H9 (cell line): ENCODE results near the gene ALDH9A1. TPM values are rescaled to one million over a fixed set of nuclear protein-coding genes. Genes with fewer than 3 reads are reported as not detected.

Experiments used
- DNase-seq: peaks from one replicate; pipeline ENCODE4 v3.0.0-alpha.2; 2017
- H2AFZ ChIP-seq: one replicate; pipeline ENCODE4 v1.6.1; 2013; ENCODE audit warnings: mild to moderate bottlenecking, low read length, control low read depth, moderate library complexity
- H2AK5ac ChIP-seq: 2 replicates; pipeline ENCODE4 v1.6.1; 2013; ENCODE audit warnings: low read length, control low read depth, mixed read lengths; ENCODE audit not compliant: insufficient read length
- H2BK120ac ChIP-seq: one replicate; pipeline ENCODE4 v1.6.1; 2013; ENCODE audit warnings: low read depth, mild to moderate bottlenecking, low read length, control low read depth, inconsistent platforms; ENCODE audit not compliant: poor library complexity, severe bottlenecking
- H2BK12ac ChIP-seq: 2 replicates; pipeline ENCODE4 v1.6.1; 2013; ENCODE audit warnings: low read length, control low read depth, mixed read lengths, low read depth; ENCODE audit not compliant: insufficient read length
- H2BK15ac ChIP-seq: 2 replicates; pipeline ENCODE4 v1.6.1; 2013; ENCODE audit warnings: low read depth, low read length, control low read depth
- H2BK20ac ChIP-seq: one replicate; pipeline ENCODE4 v1.6.1; 2013; ENCODE audit warnings: low read depth, mild to moderate bottlenecking, low read length, control low read depth, inconsistent platforms; ENCODE audit not compliant: poor library complexity, severe bottlenecking
- H2BK5ac ChIP-seq: 2 replicates; pipeline ENCODE4 v1.6.1; 2013; ENCODE audit warnings: low read length, control low read depth, mixed read lengths; ENCODE audit not compliant: insufficient read length
- H3K14ac ChIP-seq: 2 replicates; pipeline ENCODE4 v1.6.1; 2013; ENCODE audit warnings: low read length, control low read depth; ENCODE audit not compliant: insufficient read depth
- H3K18ac ChIP-seq: 2 replicates; pipeline ENCODE4 v1.6.1; 2013; ENCODE audit warnings: low read depth, mild to moderate bottlenecking, mixed read lengths, low read length, control low read depth; ENCODE audit not compliant: insufficient read length
- H3K23ac ChIP-seq: 2 replicates; pipeline ENCODE4 v1.6.1; 2013; ENCODE audit warnings: low read length, control low read depth, mixed read lengths, low read depth; ENCODE audit not compliant: insufficient read length
- H3K23me2 ChIP-seq: 2 replicates; pipeline ENCODE4 v1.6.1; 2013; ENCODE audit warnings: low read depth, mild to moderate bottlenecking, mixed read lengths, low read length, control low read depth; ENCODE audit not compliant: insufficient read length, poor library complexity, severe bottlenecking
- H3K27ac ChIP-seq: 2 replicates; pipeline ENCODE4 v1.5.1; 2013; ENCODE audit warnings: low read length, control low read depth, mixed read lengths, low read depth; ENCODE audit not compliant: insufficient read length
- H3K27me3 ChIP-seq: 2 replicates; pipeline ENCODE4 v1.6.1; 2013; ENCODE audit warnings: low read length, control low read depth, inconsistent platforms; ENCODE audit not compliant: insufficient read depth
- H3K4ac ChIP-seq: 2 replicates; pipeline ENCODE4 v1.6.1; 2013; ENCODE audit warnings: low read depth, mild to moderate bottlenecking, control low read depth, inconsistent platforms, low read length, moderate library complexity
- H3K4me1 ChIP-seq: 2 replicates; pipeline ENCODE4 v1.6.1; 2013; ENCODE audit warnings: low read length, control low read depth, inconsistent platforms; ENCODE audit not compliant: insufficient read depth
- H3K4me2 ChIP-seq: 2 replicates; pipeline ENCODE4 v1.6.1; 2013; ENCODE audit warnings: low read length, control low read depth, mixed read lengths; ENCODE audit not compliant: insufficient read length, insufficient read depth
- H3K56ac ChIP-seq: 2 replicates; pipeline ENCODE4 v1.6.1; 2013; ENCODE audit warnings: low read depth, mild to moderate bottlenecking, mixed read lengths, low read length, control low read depth; ENCODE audit not compliant: insufficient read length
- H3K79me1 ChIP-seq: 2 replicates; pipeline ENCODE4 v1.6.1; 2013; ENCODE audit warnings: low read depth, mild to moderate bottlenecking, moderate library complexity, low read length, control low read depth, inconsistent platforms; ENCODE audit not compliant: insufficient read depth, poor library complexity, severe bottlenecking
- H3K79me2 ChIP-seq: 2 replicates; pipeline ENCODE4 v1.6.1; 2013; ENCODE audit warnings: low read length, control low read depth, inconsistent platforms; ENCODE audit not compliant: insufficient read depth
- H3K9ac ChIP-seq: 2 replicates; pipeline ENCODE4 v1.6.1; 2013; ENCODE audit warnings: low read length, control low read depth, mixed read lengths; ENCODE audit not compliant: insufficient read length; ENCODE audit errors: extremely low read depth
- H3K9me3 ChIP-seq: one replicate; pipeline ENCODE4 v1.6.1; 2013; ENCODE audit warnings: low read depth, low read length, inconsistent platforms; ENCODE audit not compliant: control insufficient read depth
- H3T11ph ChIP-seq: one replicate; pipeline ENCODE4 v1.6.1; 2013; ENCODE audit warnings: mild to moderate bottlenecking, low read length, control low read depth, inconsistent platforms
- H4K20me1 ChIP-seq: one replicate; pipeline ENCODE4 v1.6.1; 2013; ENCODE audit not compliant: control insufficient read depth, insufficient read length, insufficient read depth
- H4K5ac ChIP-seq: 2 replicates; pipeline ENCODE4 v1.6.1; 2013; ENCODE audit warnings: low read depth, mild to moderate bottlenecking, mixed read lengths, low read length, control low read depth; ENCODE audit not compliant: insufficient read length
- H4K8ac ChIP-seq: replicated peaks from 2 replicates; pipeline ENCODE4 v1.6.1; 2013; ENCODE audit warnings: low read length, control low read depth, mixed read lengths, low read depth; ENCODE audit not compliant: insufficient read length
- H4K91ac ChIP-seq: 2 replicates; pipeline ENCODE4 v1.6.1; 2013; ENCODE audit warnings: low read depth, mild to moderate bottlenecking, moderate library complexity, mixed read lengths, low read length, control low read depth; ENCODE audit not compliant: insufficient read length
- H3K27ac Mint-ChIP-seq, 3 experiments: 2 replicates in 2 of 3; 3 replicates in 1 of 3; pipeline ENCODE4 v1.8.0; 2020 to 2021; ENCODE audit warnings: mixed read lengths in 3 of 3, mild to moderate bottlenecking in 1 of 3, moderate library complexity in 1 of 3
- H3K27me3 Mint-ChIP-seq: 2 replicates; pipeline ENCODE4 v1.8.0; 2021; ENCODE audit warnings: low read depth, mild to moderate bottlenecking, moderate library complexity, mixed read lengths
- H3K36me3 Mint-ChIP-seq, 3 experiments: 2 replicates in 2 of 3; 3 replicates in 1 of 3; pipeline ENCODE4 v1.8.0; 2020 to 2021; ENCODE audit warnings: low read depth in 3 of 3, mixed read lengths in 3 of 3; ENCODE audit not compliant: insufficient read depth in 1 of 3
- H3K4me1 Mint-ChIP-seq, 2 experiments: 2 replicates each; pipeline ENCODE4 v1.8.0; 2020; ENCODE audit warnings: mixed read lengths in 2 of 2
- H3K4me3 Mint-ChIP-seq, 2 experiments: 2 replicates in 1 of 2; 3 replicates in 1 of 2; pipeline ENCODE4 v1.8.0; 2020 to 2021; ENCODE audit warnings: mild to moderate bottlenecking in 2 of 2, mixed read lengths in 2 of 2, moderate library complexity in 1 of 2
- H3K9me3 Mint-ChIP-seq, 2 experiments: 2 replicates in 1 of 2; 3 replicates in 1 of 2; pipeline ENCODE4 v1.8.0; 2020; ENCODE audit warnings: mild to moderate bottlenecking in 2 of 2, mixed read lengths in 2 of 2, moderate library complexity in 1 of 2
- CTCF ChIP-seq: fragments of 200-600 bp; sonication (generic); conservative IDR thresholded peaks from 3 replicates; pipeline ENCODE4 v1.8.0; 2021; ENCODE audit warnings: antibody characterized with exemption, mild to moderate bottlenecking
- WGBS: extraction: QIAGEN DNeasy Blood & Tissue Kit; methylation state at CpG from one replicate; pipeline ENCODE4 v1.1.7; 2013; ENCODE audit warnings: missing lambda C conversion rate, low lambda C conversion rate, mixed read lengths; ENCODE audit not compliant: insufficient read length; ENCODE audit errors: extremely low coverage; 5-methylcytosine and 5-hydroxymethylcytosine counted together
- total RNA-seq: library from RNA; stranded (reverse); gene quantifications from 2 replicates; pipeline ENCODE4 v1.2.1, GENCODE V29; 2021

Gene ALDH9A1
- total RNA-seq, 1 experiment from 2014 or later: 55.0 TPM

GRCh38 chr1:165695031-165695430 is 3.3 kb downstream of the ALDH9A1 start:
- WGBS: no CpG with 5 or more reads among the region's 7 CpGs
- no peaks in the 10 kb centered on the region for H3K27me3 Mint-ChIP-seq
- Histone ChIP-seq H3K79me1 (no peaks in the 10 kb centered on the region), H3K56ac (no peak overlapping the region), H3K9ac (no peak overlapping the region), H2BK20ac (no peak overlapping the region), H3K14ac (no peak overlapping the region), H3K23ac (no peak overlapping the region), H2BK15ac (no peak overlapping the region), H4K8ac (no peak overlapping the region), H3K23me2 (no peaks in the 10 kb centered on the region), H4K20me1 (no peaks in the 10 kb centered on the region), H3K4ac (no peak overlapping the region), H3K4me1 (no peaks in the 10 kb centered on the region), H3K27ac (no peak overlapping the region), H3K4me2 (no peak overlapping the region), H2BK5ac (no peak overlapping the region), H3K18ac (no peak overlapping the region), H2BK120ac (no peak overlapping the region), H3K27me3 (no peaks in the 10 kb centered on the region), H3K9me3 (no peaks in the 10 kb centered on the region), H4K5ac (no peak overlapping the region), H2AFZ (no peak overlapping the region), H2BK12ac (no peak overlapping the region), H3K79me2 (peaks cover 5% of the 10 kb centered on the region; the same call in 1 of the 2 replicates), H3T11ph (no peak overlapping the region), H2AK5ac (no peak overlapping the region), H4K91ac (no peak overlapping the region)
- TF ChIP-seq CTCF: no peak
- DNase-seq: no peak
- no peak overlapping the region; a peak in 1 of 5 replicates for H3K4me3 Mint-ChIP-seq
- peaks cover 10 to 14% of the 10 kb centered on the region in 2 experiments for H3K4me1 Mint-ChIP-seq
- H3K36me3 Mint-ChIP-seq: peaks cover 41 to 43% (median 43%) of the 10 kb centered on the region in 3 experiments
- peak overlapping the region in 1 of 3 experiments; percentile 51; a peak in 1 of 7 replicates for H3K27ac Mint-ChIP-seq
- H3K9me3 Mint-ChIP-seq: peaks cover 21 to 22% of the 10 kb centered on the region in 2 experiments
